HL-60 (cell line): Measurements from ENCODE around the gene LRRN2.
A peak's percentile ranks its signal among the peaks of the same experiment; 100 is the strongest.

ENCODE experiments used
- DNase-seq, 2 experiments: peaks; one replicate each; pipeline ENCODE4 v3.0.0-alpha.2; 2010 to 2020; ENCODE audit warnings: low read depth in 1 of 2, low spot score in 1 of 2
- H3K27ac ChIP-seq: fragments of 250-450 bp; sonication (Bioruptor Pico); replicated peaks from 2 replicates; pipeline ENCODE4 v1.5.1; 2020; ENCODE audit warnings: mild to moderate bottlenecking, moderate library complexity
- H3K27me3 ChIP-seq: fragments of 250-450 bp; sonication (Bioruptor Pico); 2 replicates; pipeline ENCODE4 v1.5.1; 2021; ENCODE audit warnings: mild to moderate bottlenecking, moderate library complexity; ENCODE audit not compliant: insufficient read depth, poor library complexity, severe bottlenecking
- H3K4me3 ChIP-seq: replicated peaks from 2 replicates; pipeline ENCODE4 v1.5.1; 2011; ENCODE audit warnings: mild to moderate bottlenecking, control low read depth, low read length; ENCODE audit not compliant: insufficient read depth
- GABPA ChIP-seq: IDR thresholded peaks from 2 replicates; pipeline ENCODE4 v1.6.1; 2012; ENCODE audit warnings: low read depth
- POLR2AphosphoS5 ChIP-seq: IDR thresholded peaks from 2 replicates; pipeline ENCODE4 v1.6.1; 2012; ENCODE audit warnings: low read depth
- SPI1 ChIP-seq: IDR thresholded peaks from 2 replicates; pipeline ENCODE4 v1.6.1; 2012; ENCODE audit warnings: low read depth, mild to moderate bottlenecking, borderline replicate concordance
- TF ChIP-seq, protein P1 (sequence below): IDR thresholded peaks from 2 replicates; pipeline ENCODE4 v1.6.1; 2012; ENCODE audit warnings: low read depth; ENCODE audit not compliant: insufficient replicate concordance
- TF ChIP-seq, protein P2 (sequence below): IDR thresholded peaks from one replicate; pipeline ENCODE4 v1.5.1; 2011; ENCODE audit warnings: low read length, control low read depth, inconsistent platforms; ENCODE audit not compliant: insufficient read depth

Gene LRRN2

DNA sequence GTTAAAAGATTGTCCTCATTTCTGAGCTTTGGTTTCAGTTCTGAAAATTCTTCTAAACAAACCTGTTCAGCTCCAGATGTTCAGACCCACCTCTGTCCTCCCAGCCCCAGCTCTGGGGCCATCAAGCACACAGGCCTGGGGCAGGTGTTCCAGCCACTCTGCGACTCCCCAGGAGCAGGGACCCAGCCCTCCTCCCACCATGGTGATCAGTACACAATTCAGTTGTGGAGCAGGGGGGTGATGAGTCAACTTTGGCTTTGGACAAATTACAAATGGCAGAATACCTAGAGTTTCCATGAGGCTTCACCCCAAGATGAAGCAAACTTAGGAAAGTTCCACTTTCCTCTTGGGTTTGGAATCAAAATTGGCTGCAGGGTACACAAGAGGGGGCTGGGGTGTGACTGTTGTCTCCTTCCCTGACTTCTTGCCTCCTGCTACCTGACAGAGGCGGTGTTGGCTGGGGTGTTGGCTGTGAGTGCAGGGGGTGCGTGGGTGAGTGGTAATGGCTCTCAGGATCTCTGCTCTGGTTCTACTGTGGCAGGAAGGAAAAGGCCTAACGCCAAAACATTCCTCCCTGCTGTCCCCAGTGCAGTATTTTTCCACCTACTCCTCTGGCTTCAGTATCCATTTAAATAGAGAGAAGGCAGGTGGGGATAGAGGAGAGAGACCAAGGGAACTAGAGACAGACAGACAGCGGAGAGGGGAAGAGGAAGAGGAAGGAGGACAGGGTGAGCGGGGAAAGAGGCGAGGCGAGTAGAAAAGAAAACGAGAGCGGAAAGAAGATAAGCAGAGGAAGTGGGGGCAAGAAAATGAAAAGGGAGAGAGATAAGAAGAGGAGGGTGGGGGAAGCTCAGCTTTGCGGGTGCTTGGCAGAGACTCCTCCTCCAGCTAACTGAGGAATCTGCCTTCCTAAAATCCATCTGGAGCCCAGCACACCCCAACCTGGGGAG lies 20.6 kb upstream of the LRRN2 start:
- peaks cover 6% of the 10 kb centered on the region for H3K27me3 ChIP-seq
- no peak overlapping the region for H3K4me3 ChIP-seq
- TF ChIP-seq, protein P1, sequence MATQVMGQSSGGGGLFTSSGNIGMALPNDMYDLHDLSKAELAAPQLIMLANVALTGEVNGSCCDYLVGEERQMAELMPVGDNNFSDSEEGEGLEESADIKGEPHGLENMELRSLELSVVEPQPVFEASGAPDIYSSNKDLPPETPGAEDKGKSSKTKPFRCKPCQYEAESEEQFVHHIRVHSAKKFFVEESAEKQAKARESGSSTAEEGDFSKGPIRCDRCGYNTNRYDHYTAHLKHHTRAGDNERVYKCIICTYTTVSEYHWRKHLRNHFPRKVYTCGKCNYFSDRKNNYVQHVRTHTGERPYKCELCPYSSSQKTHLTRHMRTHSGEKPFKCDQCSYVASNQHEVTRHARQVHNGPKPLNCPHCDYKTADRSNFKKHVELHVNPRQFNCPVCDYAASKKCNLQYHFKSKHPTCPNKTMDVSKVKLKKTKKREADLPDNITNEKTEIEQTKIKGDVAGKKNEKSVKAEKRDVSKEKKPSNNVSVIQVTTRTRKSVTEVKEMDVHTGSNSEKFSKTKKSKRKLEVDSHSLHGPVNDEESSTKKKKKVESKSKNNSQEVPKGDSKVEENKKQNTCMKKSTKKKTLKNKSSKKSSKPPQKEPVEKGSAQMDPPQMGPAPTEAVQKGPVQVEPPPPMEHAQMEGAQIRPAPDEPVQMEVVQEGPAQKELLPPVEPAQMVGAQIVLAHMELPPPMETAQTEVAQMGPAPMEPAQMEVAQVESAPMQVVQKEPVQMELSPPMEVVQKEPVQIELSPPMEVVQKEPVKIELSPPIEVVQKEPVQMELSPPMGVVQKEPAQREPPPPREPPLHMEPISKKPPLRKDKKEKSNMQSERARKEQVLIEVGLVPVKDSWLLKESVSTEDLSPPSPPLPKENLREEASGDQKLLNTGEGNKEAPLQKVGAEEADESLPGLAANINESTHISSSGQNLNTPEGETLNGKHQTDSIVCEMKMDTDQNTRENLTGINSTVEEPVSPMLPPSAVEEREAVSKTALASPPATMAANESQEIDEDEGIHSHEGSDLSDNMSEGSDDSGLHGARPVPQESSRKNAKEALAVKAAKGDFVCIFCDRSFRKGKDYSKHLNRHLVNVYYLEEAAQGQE, result no peak
- TF ChIP-seq SPI1, result 0 out of 2 replicates have a peak, but pooled peaks have one; percentile 5
- TF ChIP-seq, protein P2, sequence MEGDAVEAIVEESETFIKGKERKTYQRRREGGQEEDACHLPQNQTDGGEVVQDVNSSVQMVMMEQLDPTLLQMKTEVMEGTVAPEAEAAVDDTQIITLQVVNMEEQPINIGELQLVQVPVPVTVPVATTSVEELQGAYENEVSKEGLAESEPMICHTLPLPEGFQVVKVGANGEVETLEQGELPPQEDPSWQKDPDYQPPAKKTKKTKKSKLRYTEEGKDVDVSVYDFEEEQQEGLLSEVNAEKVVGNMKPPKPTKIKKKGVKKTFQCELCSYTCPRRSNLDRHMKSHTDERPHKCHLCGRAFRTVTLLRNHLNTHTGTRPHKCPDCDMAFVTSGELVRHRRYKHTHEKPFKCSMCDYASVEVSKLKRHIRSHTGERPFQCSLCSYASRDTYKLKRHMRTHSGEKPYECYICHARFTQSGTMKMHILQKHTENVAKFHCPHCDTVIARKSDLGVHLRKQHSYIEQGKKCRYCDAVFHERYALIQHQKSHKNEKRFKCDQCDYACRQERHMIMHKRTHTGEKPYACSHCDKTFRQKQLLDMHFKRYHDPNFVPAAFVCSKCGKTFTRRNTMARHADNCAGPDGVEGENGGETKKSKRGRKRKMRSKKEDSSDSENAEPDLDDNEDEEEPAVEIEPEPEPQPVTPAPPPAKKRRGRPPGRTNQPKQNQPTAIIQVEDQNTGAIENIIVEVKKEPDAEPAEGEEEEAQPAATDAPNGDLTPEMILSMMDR, result no peak
- TF ChIP-seq POLR2AphosphoS5, result no peak
- TF ChIP-seq GABPA, result no peak
- no peak for DNase-seq
- no peak overlapping the region for H3K27ac ChIP-seq

DNA sequence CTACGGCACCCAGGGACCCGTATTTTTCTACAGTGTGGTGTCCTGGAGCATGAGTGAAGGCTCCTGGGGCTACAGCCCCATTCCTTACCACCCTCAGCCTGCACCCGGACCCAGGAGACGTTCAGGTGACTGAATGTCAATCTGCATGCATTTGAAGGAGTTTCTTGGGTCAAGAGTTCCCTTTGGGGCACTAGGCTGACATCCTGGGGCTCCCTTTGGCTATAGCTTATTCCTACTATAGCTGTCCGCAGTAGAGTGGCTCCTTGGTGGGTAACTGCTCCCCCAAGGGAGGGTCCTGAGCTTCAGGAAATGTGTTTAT lies 19.9 kb upstream of the LRRN2 start:
- Histone ChIP-seq H3K27me3 (peaks cover 6% of the 10 kb centered on the region), H3K27ac (no peak overlapping the region)
- no peak for TF ChIP-seq GABPA
- no peak for TF ChIP-seq SPI1
- TF ChIP-seq, protein P2, result no peak
- TF ChIP-seq, protein P1, result no peak
- TF ChIP-seq POLR2AphosphoS5, result no peak

DNA sequence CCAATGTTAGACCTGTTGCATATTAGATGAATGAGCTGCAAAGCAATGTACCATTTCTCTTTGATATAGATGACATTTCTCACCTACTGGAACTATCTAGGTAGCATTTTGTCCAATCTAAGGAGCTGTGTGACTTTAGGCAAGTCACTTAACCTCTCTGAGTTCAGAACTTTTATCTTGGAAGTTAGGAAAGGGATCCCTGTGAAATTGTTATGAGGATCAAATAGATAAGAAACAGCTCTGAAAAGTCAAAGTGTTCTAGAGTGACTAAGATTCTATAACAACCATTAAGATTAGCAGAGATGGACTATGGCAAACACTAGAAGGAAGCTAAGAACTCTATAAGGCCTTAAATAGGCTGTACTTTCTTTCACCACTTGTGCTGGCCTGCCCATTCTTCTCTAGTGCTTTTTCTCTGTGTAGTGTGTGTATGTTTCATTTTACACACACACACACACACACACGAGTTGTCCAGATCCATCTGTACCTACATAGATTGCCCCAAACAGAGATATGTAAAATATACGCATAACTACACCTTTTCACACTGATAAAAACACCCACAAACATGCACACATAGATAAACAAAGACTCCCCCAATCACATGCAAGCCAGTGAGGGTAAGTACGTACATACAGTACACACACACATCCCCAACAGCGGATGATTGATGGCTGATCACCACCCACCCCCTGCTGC lies 19.4 kb upstream of the LRRN2 start:
- Histone ChIP-seq H3K4me3 (no peak overlapping the region), H3K27ac (no peak overlapping the region), H3K27me3 (peaks cover 4% of the 10 kb centered on the region)
- no peak for DNase-seq
- TF ChIP-seq, protein P2, result no peak
- TF ChIP-seq SPI1 (no peak), POLR2AphosphoS5 (no peak), GABPA (no peak)
- TF ChIP-seq, protein P1, result no peak

More for the DNA sequence above, 19.9 kb upstream of the LRRN2 start:
- no peak overlapping the region for H3K4me3 ChIP-seq
- DNase-seq, result no peak
